ENCODE results near the gene KHDC1.
"Not testable (repeated sequence)": the region's sequence is repeated elsewhere in the genome, so short reads cannot be mapped to it uniquely, and the experiment has no call there.

KHDC1 gene

GRCh38 chr6:73290435-73290834, 27.4 kb upstream of the KHDC1 start:
- Histone ChIP-seq H3K27ac (ENCODE audit: low read depth, low read length) (no peak overlapping the region), H3K4me1 (ENCODE audit: control insufficient read depth, insufficient read depth, low read length, unreplicated experiment) (peaks cover 8% of the 10 kb centered on the region), H3K36me3 (ENCODE audit: insufficient read depth, low read length) (0 out of 2 replicates have a peak, but pooled peaks cover 6% of the 10 kb centered on the region), H3K27me3 (ENCODE audit: insufficient read depth, low read length) (no peaks in the 10 kb centered on the region), H2AFZ (ENCODE audit: low read length, unreplicated experiment) (no peak overlapping the region), H3K4me3 (ENCODE audit: low read depth, low read length) (no peak overlapping the region), H3K79me2 (ENCODE audit: control insufficient read depth, insufficient read depth, low read length, unreplicated experiment) (no peaks in the 10 kb centered on the region)

GRCh38 chr6:73286752-73287151, 23.8 kb upstream of the KHDC1 start:
- Histone ChIP-seq H3K4me3 (ENCODE audit: low read depth, low read length) (no peak overlapping the region), H3K27ac (ENCODE audit: low read depth, low read length) (no peak overlapping the region), H3K4me1 (ENCODE audit: control insufficient read depth, insufficient read depth, low read length, unreplicated experiment) (peaks cover 8% of the 10 kb centered on the region), H3K36me3 (ENCODE audit: insufficient read depth, low read length) (no peaks in the 10 kb centered on the region), H3K27me3 (ENCODE audit: insufficient read depth, low read length) (no peaks in the 10 kb centered on the region), H3K79me2 (ENCODE audit: control insufficient read depth, insufficient read depth, low read length, unreplicated experiment) (peaks cover 3% of the 10 kb centered on the region), H2AFZ (ENCODE audit: low read length, unreplicated experiment) (no peak overlapping the region)

- Histone ChIP-seq H3K36me3 (ENCODE audit: insufficient read depth, low read length) (no peaks in the 10 kb centered on the region), H3K79me2 (ENCODE audit: control insufficient read depth, insufficient read depth, low read length, unreplicated experiment) (peaks cover 3% of the 10 kb centered on the region)
Measured at GRCh38 chr6:73285674-73286283, 22.8 kb upstream of the KHDC1 start.

GRCh38 chr6:73282871-73283270, 19.9 kb upstream of the KHDC1 start:
- Histone ChIP-seq H3K27me3 (ENCODE audit: insufficient read depth, low read length) (no peaks in the 10 kb centered on the region), H3K4me3 (ENCODE audit: low read depth, low read length) (no peak overlapping the region), H3K27ac (ENCODE audit: low read depth, low read length) (no peak overlapping the region), H3K36me3 (ENCODE audit: insufficient read depth, low read length) (no peaks in the 10 kb centered on the region), H2AFZ (ENCODE audit: low read length, unreplicated experiment) (no peak overlapping the region), H3K4me1 (ENCODE audit: control insufficient read depth, insufficient read depth, low read length, unreplicated experiment) (no peaks in the 10 kb centered on the region), H3K79me2 (ENCODE audit: control insufficient read depth, insufficient read depth, low read length, unreplicated experiment) (peaks cover 3% of the 10 kb centered on the region)

More at GRCh38 chr6:73285674-73286283, 22.8 kb upstream of the KHDC1 start:
- Histone ChIP-seq H3K27me3 (ENCODE audit: insufficient read depth, low read length) (no peaks in the 10 kb centered on the region), H3K27ac (ENCODE audit: low read depth, low read length) (no peak overlapping the region), H3K4me1 (ENCODE audit: control insufficient read depth, insufficient read depth, low read length, unreplicated experiment) (peaks cover 6% of the 10 kb centered on the region), H2AFZ (ENCODE audit: low read length, unreplicated experiment) (no peak overlapping the region), H3K4me3 (ENCODE audit: low read depth, low read length) (no peak overlapping the region)

- not testable (repeated sequence) for H3K4me1 ChIP-seq (ENCODE audit: control insufficient read depth, insufficient read depth, low read length, unreplicated experiment); H3K27me3 ChIP-seq (ENCODE audit: insufficient read depth, low read length); H3K27ac ChIP-seq (ENCODE audit: low read depth, low read length); H3K4me3 ChIP-seq (ENCODE audit: low read depth, low read length); H3K36me3 ChIP-seq (ENCODE audit: insufficient read depth, low read length); H3K79me2 ChIP-seq (ENCODE audit: control insufficient read depth, insufficient read depth, low read length, unreplicated experiment); H2AFZ ChIP-seq (ENCODE audit: low read length, unreplicated experiment)
Measured at GRCh38 chr6:73281684-73282083, 18.7 kb upstream of the KHDC1 start.

GRCh38 chr6:73269296-73269695, 6.3 kb upstream of the KHDC1 start:
- not testable (repeated sequence) for H3K27ac ChIP-seq (ENCODE audit: low read depth, low read length); H3K4me1 ChIP-seq (ENCODE audit: control insufficient read depth, insufficient read depth, low read length, unreplicated experiment); H3K36me3 ChIP-seq (ENCODE audit: insufficient read depth, low read length); H3K4me3 ChIP-seq (ENCODE audit: low read depth, low read length); H2AFZ ChIP-seq (ENCODE audit: low read length, unreplicated experiment); H3K27me3 ChIP-seq (ENCODE audit: insufficient read depth, low read length); H3K79me2 ChIP-seq (ENCODE audit: control insufficient read depth, insufficient read depth, low read length, unreplicated experiment)

- not testable (repeated sequence) for H3K27ac ChIP-seq (ENCODE audit: low read depth, low read length); H3K4me3 ChIP-seq (ENCODE audit: low read depth, low read length); H3K36me3 ChIP-seq (ENCODE audit: insufficient read depth, low read length); H3K4me1 ChIP-seq (ENCODE audit: control insufficient read depth, insufficient read depth, low read length, unreplicated experiment); H2AFZ ChIP-seq (ENCODE audit: low read length, unreplicated experiment); H3K27me3 ChIP-seq (ENCODE audit: insufficient read depth, low read length)
- peaks cover 13% of the 10 kb centered on the region for H3K79me2 ChIP-seq (ENCODE audit: control insufficient read depth, insufficient read depth, low read length, unreplicated experiment)
Measured at GRCh38 chr6:73268896-73269295, 5.9 kb upstream of the KHDC1 start.

GRCh38 chr6:73264446-73264845, 1.4 kb upstream of the KHDC1 start:
- peaks cover 6% of the 10 kb centered on the region for H3K4me1 ChIP-seq (ENCODE audit: control insufficient read depth, insufficient read depth, low read length, unreplicated experiment)
- no peak overlapping the region for H3K27ac ChIP-seq (ENCODE audit: low read depth, low read length)
- peak overlapping the region; percentile 97; the same call in 1 of the 2 replicates for H3K4me3 ChIP-seq (ENCODE audit: low read depth, low read length)
- peaks cover 20% of the 10 kb centered on the region for H3K79me2 ChIP-seq (ENCODE audit: control insufficient read depth, insufficient read depth, low read length, unreplicated experiment)
- no peak overlapping the region for H2AFZ ChIP-seq (ENCODE audit: low read length, unreplicated experiment)
- H3K36me3 ChIP-seq (ENCODE audit: insufficient read depth, low read length), result 0 out of 2 replicates have a peak, but pooled peaks cover 8% of the 10 kb centered on the region
- H3K27me3 ChIP-seq (ENCODE audit: insufficient read depth, low read length), result no peaks in the 10 kb centered on the region

GRCh38 chr6:73263570-73263909, 544 bp upstream of the KHDC1 start:
- no peak overlapping the region for H3K27ac ChIP-seq (ENCODE audit: low read depth, low read length)
- no peaks in the 10 kb centered on the region for H3K27me3 ChIP-seq (ENCODE audit: insufficient read depth, low read length)
- peak overlapping the region; percentile 97 for H3K4me3 ChIP-seq (ENCODE audit: low read depth, low read length)
- peak overlapping the region; percentile 99 for H2AFZ ChIP-seq (ENCODE audit: low read length, unreplicated experiment)
- H3K36me3 ChIP-seq (ENCODE audit: insufficient read depth, low read length), result 0 out of 2 replicates have a peak, but pooled peaks cover 8% of the 10 kb centered on the region
- H3K79me2 ChIP-seq (ENCODE audit: control insufficient read depth, insufficient read depth, low read length, unreplicated experiment), result peaks cover 20% of the 10 kb centered on the region
- peaks cover 6% of the 10 kb centered on the region for H3K4me1 ChIP-seq (ENCODE audit: control insufficient read depth, insufficient read depth, low read length, unreplicated experiment)

- Histone ChIP-seq H3K79me2 (ENCODE audit: control insufficient read depth, insufficient read depth, low read length, unreplicated experiment) (peaks cover 5% of the 10 kb centered on the region), H3K27me3 (ENCODE audit: insufficient read depth, low read length) (no peaks in the 10 kb centered on the region), H3K4me1 (ENCODE audit: control insufficient read depth, insufficient read depth, low read length, unreplicated experiment) (peaks cover 6% of the 10 kb centered on the region), H2AFZ (ENCODE audit: low read length, unreplicated experiment) (no peak overlapping the region), H3K4me3 (ENCODE audit: low read depth, low read length) (no peak overlapping the region), H3K36me3 (ENCODE audit: insufficient read depth, low read length) (no peaks in the 10 kb centered on the region), H3K27ac (ENCODE audit: low read depth, low read length) (no peak overlapping the region)
Measured at GRCh38 chr6:73258721-73259120, 4.3 kb downstream of the KHDC1 start.

- not testable (repeated sequence) for H3K27me3 ChIP-seq (ENCODE audit: insufficient read depth, low read length); H3K27ac ChIP-seq (ENCODE audit: low read depth, low read length); H2AFZ ChIP-seq (ENCODE audit: low read length, unreplicated experiment); H3K4me1 ChIP-seq (ENCODE audit: control insufficient read depth, insufficient read depth, low read length, unreplicated experiment); H3K79me2 ChIP-seq (ENCODE audit: control insufficient read depth, insufficient read depth, low read length, unreplicated experiment); H3K4me3 ChIP-seq (ENCODE audit: low read depth, low read length); H3K36me3 ChIP-seq (ENCODE audit: insufficient read depth, low read length)
Measured at GRCh38 chr6:73254323-73254722, 8.7 kb downstream of the KHDC1 start.
